Right atrium auricular region (tissue), 2 donors: ENCODE data around the gene HOXB8. TPM values are rescaled to one million over a fixed set of nuclear protein-coding genes. Genes with fewer than 3 reads are reported as not detected.

ENCODE experiments used
- DNase-seq: peaks from one replicate; pipeline ENCODE4 v3.0.0-alpha.2; 2019; ENCODE audit warnings: low spot score
- H3K27ac ChIP-seq, 2 donors: fragments of 200-600 bp; sonication (generic); 1 replicate in 1 of 2; 2 replicates in 1 of 2; pipeline ENCODE4 v1.5.1; 2016 to 2019
- H3K27me3 ChIP-seq, 2 donors: fragments of 200-600 bp; sonication (generic); one replicate each; pipeline versions ENCODE4 v1.5.1 to v1.6.0; 2017 to 2019
- H3K36me3 ChIP-seq: fragments of 200-600 bp; sonication (generic); one replicate; pipeline ENCODE4 v1.5.1; 2016
- H3K4me1 ChIP-seq, 2 donors: fragments of 200-600 bp; sonication (generic); one replicate each; pipeline versions ENCODE4 v1.5.1 to v1.6.0; 2017 to 2019
- H3K4me3 ChIP-seq, 2 donors: fragments of 200-600 bp; sonication (generic); 1 replicate in 1 of 2; 2 replicates in 1 of 2; pipeline ENCODE4 v1.5.1; 2017 to 2019; ENCODE audit warnings: mild to moderate bottlenecking in 1 of 2, moderate library complexity in 1 of 2
- H3K9me3 ChIP-seq, 2 donors: fragments of 200-600 bp; sonication (generic); one replicate each; pipeline ENCODE4 v1.5.1; 2019
- total RNA-seq, 2 donors: library from RNA; depleted of rRNA; stranded (reverse); fragments of >200 nt; gene quantifications; one replicate each; pipeline ENCODE4 v1.1.0, GENCODE V29; 2016
- TF ChIP-seq, protein P1 (sequence below), 2 donors: fragments of 200-600 bp; sonication (generic); IDR thresholded peaks; one replicate each; pipeline ENCODE4 v1.5.1; 2019; ENCODE audit warnings: antibody characterized with exemption in 2 of 2

HOXB8 gene
- total RNA-seq, 2 donors from 2014 or later = not detected

DNA sequence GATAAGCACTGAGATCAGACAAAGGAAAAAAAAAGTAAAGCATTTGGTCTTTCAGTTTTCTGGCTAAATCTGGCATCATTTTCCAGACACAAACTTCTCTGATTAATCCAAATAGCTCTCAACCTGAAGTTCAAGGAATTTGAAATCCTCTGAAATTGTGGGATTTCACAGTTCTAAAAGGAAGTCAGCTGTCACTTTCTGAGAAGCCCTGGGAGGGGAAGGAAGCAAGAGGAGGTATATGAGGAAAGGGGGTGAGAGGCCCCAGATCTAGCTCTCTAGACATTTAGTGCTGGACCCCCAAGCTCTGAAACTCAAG, 28.6 kb upstream of the HOXB8 start:
- TF ChIP-seq, protein P1, sequence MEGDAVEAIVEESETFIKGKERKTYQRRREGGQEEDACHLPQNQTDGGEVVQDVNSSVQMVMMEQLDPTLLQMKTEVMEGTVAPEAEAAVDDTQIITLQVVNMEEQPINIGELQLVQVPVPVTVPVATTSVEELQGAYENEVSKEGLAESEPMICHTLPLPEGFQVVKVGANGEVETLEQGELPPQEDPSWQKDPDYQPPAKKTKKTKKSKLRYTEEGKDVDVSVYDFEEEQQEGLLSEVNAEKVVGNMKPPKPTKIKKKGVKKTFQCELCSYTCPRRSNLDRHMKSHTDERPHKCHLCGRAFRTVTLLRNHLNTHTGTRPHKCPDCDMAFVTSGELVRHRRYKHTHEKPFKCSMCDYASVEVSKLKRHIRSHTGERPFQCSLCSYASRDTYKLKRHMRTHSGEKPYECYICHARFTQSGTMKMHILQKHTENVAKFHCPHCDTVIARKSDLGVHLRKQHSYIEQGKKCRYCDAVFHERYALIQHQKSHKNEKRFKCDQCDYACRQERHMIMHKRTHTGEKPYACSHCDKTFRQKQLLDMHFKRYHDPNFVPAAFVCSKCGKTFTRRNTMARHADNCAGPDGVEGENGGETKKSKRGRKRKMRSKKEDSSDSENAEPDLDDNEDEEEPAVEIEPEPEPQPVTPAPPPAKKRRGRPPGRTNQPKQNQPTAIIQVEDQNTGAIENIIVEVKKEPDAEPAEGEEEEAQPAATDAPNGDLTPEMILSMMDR (IDR thresholded peaks at IDR 0.05) = no peak
- Histone ChIP-seq H3K27me3 (peaks cover 23 to 37% of the 10 kb centered on the region in 2 donors), H3K4me1 (peaks cover 0 to 15% of the 10 kb centered on the region in 2 donors), H3K4me3 (no peak overlapping the region), H3K27ac (no peak overlapping the region), H3K9me3 (no peaks in the 10 kb centered on the region), H3K36me3 (no peaks in the 10 kb centered on the region)
- no peak for DNase-seq

- TF ChIP-seq, protein P1 (IDR thresholded peaks at IDR 0.05) = no peak
- peaks cover 28 to 37% of the 10 kb centered on the region in 2 donors for H3K27me3 ChIP-seq
- H3K4me3 ChIP-seq = no peak overlapping the region
- peaks cover 0 to 15% of the 10 kb centered on the region in 2 donors for H3K4me1 ChIP-seq
- no peaks in the 10 kb centered on the region for H3K9me3 ChIP-seq
- DNase-seq = no peak
- H3K27ac ChIP-seq = no peak overlapping the region
- H3K36me3 ChIP-seq = no peaks in the 10 kb centered on the region
These were observed 28.0 kb upstream of the HOXB8 start for GRCh38 chr17:48642843-48643696.

- peaks cover 31 to 41% of the 10 kb centered on the region in 2 donors for H3K27me3 ChIP-seq
- no peak overlapping the region for H3K4me3 ChIP-seq
- TF ChIP-seq, protein P1 (IDR thresholded peaks at IDR 0.05) = no peak
These were observed 27.2 kb upstream of the HOXB8 start for GRCh38 chr17:48642059-48642842.

GRCh38 chr17:48641541-48642058, 26.5 kb upstream of the HOXB8 start:
- Histone ChIP-seq H3K27ac (no peak overlapping the region), H3K9me3 (no peaks in the 10 kb centered on the region), H3K27me3 (peaks cover 33 to 44% of the 10 kb centered on the region in 2 donors), H3K36me3 (no peaks in the 10 kb centered on the region), H3K4me3 (no peak overlapping the region), H3K4me1 (peaks cover 0 to 5% of the 10 kb centered on the region in 2 donors)
- TF ChIP-seq, protein P1 (IDR thresholded peaks at IDR 0.05) = no peak
- no peak for DNase-seq

More at GRCh38 chr17:48642059-48642842, 27.2 kb upstream of the HOXB8 start:
- Histone ChIP-seq H3K9me3 (no peaks in the 10 kb centered on the region), H3K4me1 (peaks cover 0 to 11% of the 10 kb centered on the region in 2 donors), H3K36me3 (no peaks in the 10 kb centered on the region), H3K27ac (no peak overlapping the region)
- no peak for DNase-seq

GRCh38 chr17:48640858-48641180, 25.7 kb upstream of the HOXB8 start:
- no peaks in the 10 kb centered on the region for H3K9me3 ChIP-seq
- H3K36me3 ChIP-seq = no peaks in the 10 kb centered on the region
- no peak overlapping the region for H3K27ac ChIP-seq
- no peaks in the 10 kb centered on the region for H3K4me1 ChIP-seq
- DNase-seq = no peak
- TF ChIP-seq, protein P1 (IDR thresholded peaks at IDR 0.05) = no peak
- H3K4me3 ChIP-seq = no peak overlapping the region
- H3K27me3 ChIP-seq = peaks cover 33 to 46% of the 10 kb centered on the region in 2 donors
